GM21528 (cell line): ENCODE data around the gene AK8.
A peak's percentile ranks its signal among the peaks of the same experiment; 100 is the strongest.
"Not testable (repeated sequence)": the region's sequence is repeated elsewhere in the genome, so short reads cannot be mapped to it uniquely, and the experiment has no call there.

ENCODE experiments used
- ATAC-seq: cut with Tn5 transposase; IDR thresholded peaks from one replicate; pipeline ENCODE4 v1.9.1; 2021; ENCODE audit warnings: mild to moderate bottlenecking, moderate library complexity; ENCODE audit not compliant: unreplicated experiment, low FRiP score

The AK8 gene

GRCh38 chr9:132775720-132776119 is 102.4 kb downstream of the AK8 start:
- ATAC-seq: no peak

- no peak for ATAC-seq
These were observed 103.2 kb downstream of the AK8 start for GRCh38 chr9:132774886-132775285.

- ATAC-seq: no peak
These were observed 104.2 kb downstream of the AK8 start for GRCh38 chr9:132773764-132774339.

- ATAC-seq: no peak
These were observed 105.0 kb downstream of the AK8 start for GRCh38 chr9:132773093-132773492.

GRCh38 chr9:132771752-132772151 is 106.3 kb downstream of the AK8 start:
- ATAC-seq: not testable (repeated sequence)

GRCh38 chr9:132770770-132771310 is 107.2 kb downstream of the AK8 start:
- ATAC-seq: no peak

GRCh38 chr9:132769906-132770769 is 107.9 kb downstream of the AK8 start:
- peak; percentile 62 for ATAC-seq

GRCh38 chr9:132768932-132769905 is 108.9 kb downstream of the AK8 start:
- ATAC-seq: peak; percentile 36

GRCh38 chr9:132763574-132763973 is 114.5 kb downstream of the AK8 start:
- ATAC-seq: no peak

- no peak for ATAC-seq
These were observed 115.2 kb downstream of the AK8 start for GRCh38 chr9:132762896-132763295.

- ATAC-seq: no peak
These were observed 116.5 kb downstream of the AK8 start for GRCh38 chr9:132761602-132762001.

GRCh38 chr9:132760057-132760456 is 118.0 kb downstream of the AK8 start:
- no peak for ATAC-seq

GRCh38 chr9:132757016-132757415 is 121.1 kb downstream of the AK8 start:
- no peak for ATAC-seq

- no peak for ATAC-seq
These were observed 121.8 kb downstream of the AK8 start for GRCh38 chr9:132756214-132756845.

- no peak for ATAC-seq
These were observed 123.0 kb downstream of the AK8 start for GRCh38 chr9:132755096-132755495.

- ATAC-seq: no peak
These were observed 123.8 kb downstream of the AK8 start for GRCh38 chr9:132754236-132754635.

GRCh38 chr9:132753593-132753880 is 124.5 kb downstream of the AK8 start:
- ATAC-seq: no peak

GRCh38 chr9:132752877-132753592 is 125.0 kb downstream of the AK8 start:
- no peak for ATAC-seq

GRCh38 chr9:132750668-132751067 is 127.4 kb downstream of the AK8 start:
- no peak for ATAC-seq

- no peak for ATAC-seq
These were observed 128.8 kb downstream of the AK8 start for GRCh38 chr9:132749306-132749705.
